GM19467 (cell line): ENCODE data around the gene CBFA2T3.

Experiments used
- ATAC-seq: cut with Tn5 transposase; IDR thresholded peaks from one replicate; pipeline ENCODE4 v1.9.1; 2021; ENCODE audit warnings: mild to moderate bottlenecking, moderate library complexity; ENCODE audit not compliant: unreplicated experiment

Gene CBFA2T3

DNA sequence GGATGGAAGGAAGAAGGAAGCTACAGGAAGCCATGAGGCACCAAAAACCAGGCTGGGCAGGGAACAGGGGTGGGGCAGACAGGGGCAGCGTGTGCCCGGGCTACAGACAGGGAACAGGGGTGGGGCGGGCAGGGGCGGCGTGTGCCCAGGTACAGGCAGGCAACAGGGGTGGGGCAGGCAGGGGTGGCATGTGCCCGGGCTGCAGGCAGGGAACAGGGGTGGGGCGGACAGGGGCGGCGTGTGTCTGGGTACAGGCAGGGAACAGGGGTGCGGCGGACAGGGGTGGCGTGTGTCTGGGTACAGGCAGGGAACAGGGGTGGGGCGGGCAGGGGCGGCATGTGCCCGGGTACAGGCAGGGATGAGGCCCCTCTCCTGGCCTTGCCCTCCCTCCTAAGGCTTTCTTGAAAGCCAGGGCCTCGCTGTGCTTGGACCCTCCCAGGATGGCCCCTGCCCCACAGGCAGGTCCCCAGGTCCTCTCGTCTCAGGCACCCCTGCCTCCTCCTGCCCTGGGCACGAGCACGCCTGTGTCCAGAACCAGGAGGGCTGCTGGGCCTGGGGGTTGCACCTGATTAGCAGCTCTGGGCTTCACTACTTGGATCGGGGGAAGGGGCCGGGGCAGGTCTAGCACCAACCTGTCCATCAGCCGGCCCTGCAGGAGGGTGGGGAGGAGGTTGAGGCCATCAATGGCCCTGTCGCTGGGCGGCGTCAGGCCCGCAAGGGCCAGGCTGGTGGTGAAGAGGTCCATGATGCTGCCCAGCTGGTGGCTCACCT, 150.8 kb downstream of the CBFA2T3 start:
- ATAC-seq, result no peak

DNA sequence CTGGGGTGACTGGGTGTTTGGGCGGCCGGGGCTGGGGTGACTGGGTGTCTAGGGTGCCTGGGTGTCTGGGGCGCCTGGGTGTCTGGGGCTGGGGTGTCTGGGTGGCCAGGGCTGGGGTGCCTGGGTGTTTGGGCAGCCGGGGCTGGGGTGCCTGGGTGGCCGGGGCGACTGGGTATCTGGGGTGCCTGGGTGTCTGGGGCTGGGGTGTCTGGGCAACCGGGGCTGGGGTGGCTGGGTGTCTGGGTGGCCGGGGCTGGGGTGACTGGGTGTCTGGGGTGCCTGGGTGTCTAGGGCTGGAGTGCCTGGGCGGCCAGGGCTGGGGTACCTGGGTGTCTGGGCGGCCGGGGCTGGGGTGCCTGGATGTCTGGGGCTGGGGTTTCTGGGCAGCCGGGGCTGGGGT, 151.9 kb downstream of the CBFA2T3 start:
- ATAC-seq, result no peak
